Measurements from ENCODE around the gene HAVCR2.

DNA sequence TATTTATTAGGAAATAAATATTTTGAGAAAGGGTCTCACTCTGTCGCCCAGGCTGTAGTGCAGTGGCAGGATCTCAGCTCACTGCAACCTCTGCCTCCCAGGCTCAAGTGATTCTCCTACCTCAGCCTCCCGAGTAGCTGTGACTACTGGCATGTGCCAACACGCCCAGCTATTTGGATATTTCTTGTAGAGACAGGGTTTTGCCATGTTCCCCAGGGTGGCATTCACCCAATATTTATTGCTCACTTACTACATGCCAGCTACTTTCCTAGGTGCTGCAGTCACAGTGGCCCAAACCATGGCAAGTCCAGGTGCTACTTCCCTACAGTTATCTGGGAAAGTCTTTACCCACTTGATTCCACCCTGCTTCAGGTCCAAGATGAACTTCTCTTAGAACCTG lies 42.2 kb upstream of the HAVCR2 start:
- TF ChIP-seq, protein P1, sequence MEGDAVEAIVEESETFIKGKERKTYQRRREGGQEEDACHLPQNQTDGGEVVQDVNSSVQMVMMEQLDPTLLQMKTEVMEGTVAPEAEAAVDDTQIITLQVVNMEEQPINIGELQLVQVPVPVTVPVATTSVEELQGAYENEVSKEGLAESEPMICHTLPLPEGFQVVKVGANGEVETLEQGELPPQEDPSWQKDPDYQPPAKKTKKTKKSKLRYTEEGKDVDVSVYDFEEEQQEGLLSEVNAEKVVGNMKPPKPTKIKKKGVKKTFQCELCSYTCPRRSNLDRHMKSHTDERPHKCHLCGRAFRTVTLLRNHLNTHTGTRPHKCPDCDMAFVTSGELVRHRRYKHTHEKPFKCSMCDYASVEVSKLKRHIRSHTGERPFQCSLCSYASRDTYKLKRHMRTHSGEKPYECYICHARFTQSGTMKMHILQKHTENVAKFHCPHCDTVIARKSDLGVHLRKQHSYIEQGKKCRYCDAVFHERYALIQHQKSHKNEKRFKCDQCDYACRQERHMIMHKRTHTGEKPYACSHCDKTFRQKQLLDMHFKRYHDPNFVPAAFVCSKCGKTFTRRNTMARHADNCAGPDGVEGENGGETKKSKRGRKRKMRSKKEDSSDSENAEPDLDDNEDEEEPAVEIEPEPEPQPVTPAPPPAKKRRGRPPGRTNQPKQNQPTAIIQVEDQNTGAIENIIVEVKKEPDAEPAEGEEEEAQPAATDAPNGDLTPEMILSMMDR (IDR thresholded peaks at IDR 0.05; ENCODE audit: poor library complexity, severe bottlenecking) = no peak
- TF ChIP-seq EZH2 (IDR thresholded peaks at IDR 0.05; ENCODE audit: borderline replicate concordance, insufficient read depth, low read length, poor library complexity, severe bottlenecking) (no peak), POLR2AphosphoS5 (IDR thresholded peaks at IDR 0.05) (no peak), TAF1 (IDR thresholded peaks at IDR 0.05; ENCODE audit: low read depth) (no peak), SMC3 (conservative IDR thresholded peaks at IDR 0.05; ENCODE audit: poor library complexity) (no peak), EP300 (conservative IDR thresholded peaks at IDR 0.05; ENCODE audit: poor library complexity, severe bottlenecking) (no peak), RAD21 (conservative IDR thresholded peaks at IDR 0.05) (no peak)
- TF ChIP-seq, protein P2, sequence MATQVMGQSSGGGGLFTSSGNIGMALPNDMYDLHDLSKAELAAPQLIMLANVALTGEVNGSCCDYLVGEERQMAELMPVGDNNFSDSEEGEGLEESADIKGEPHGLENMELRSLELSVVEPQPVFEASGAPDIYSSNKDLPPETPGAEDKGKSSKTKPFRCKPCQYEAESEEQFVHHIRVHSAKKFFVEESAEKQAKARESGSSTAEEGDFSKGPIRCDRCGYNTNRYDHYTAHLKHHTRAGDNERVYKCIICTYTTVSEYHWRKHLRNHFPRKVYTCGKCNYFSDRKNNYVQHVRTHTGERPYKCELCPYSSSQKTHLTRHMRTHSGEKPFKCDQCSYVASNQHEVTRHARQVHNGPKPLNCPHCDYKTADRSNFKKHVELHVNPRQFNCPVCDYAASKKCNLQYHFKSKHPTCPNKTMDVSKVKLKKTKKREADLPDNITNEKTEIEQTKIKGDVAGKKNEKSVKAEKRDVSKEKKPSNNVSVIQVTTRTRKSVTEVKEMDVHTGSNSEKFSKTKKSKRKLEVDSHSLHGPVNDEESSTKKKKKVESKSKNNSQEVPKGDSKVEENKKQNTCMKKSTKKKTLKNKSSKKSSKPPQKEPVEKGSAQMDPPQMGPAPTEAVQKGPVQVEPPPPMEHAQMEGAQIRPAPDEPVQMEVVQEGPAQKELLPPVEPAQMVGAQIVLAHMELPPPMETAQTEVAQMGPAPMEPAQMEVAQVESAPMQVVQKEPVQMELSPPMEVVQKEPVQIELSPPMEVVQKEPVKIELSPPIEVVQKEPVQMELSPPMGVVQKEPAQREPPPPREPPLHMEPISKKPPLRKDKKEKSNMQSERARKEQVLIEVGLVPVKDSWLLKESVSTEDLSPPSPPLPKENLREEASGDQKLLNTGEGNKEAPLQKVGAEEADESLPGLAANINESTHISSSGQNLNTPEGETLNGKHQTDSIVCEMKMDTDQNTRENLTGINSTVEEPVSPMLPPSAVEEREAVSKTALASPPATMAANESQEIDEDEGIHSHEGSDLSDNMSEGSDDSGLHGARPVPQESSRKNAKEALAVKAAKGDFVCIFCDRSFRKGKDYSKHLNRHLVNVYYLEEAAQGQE (IDR thresholded peaks at IDR 0.05; ENCODE audit: borderline replicate concordance) = no peak
